Measurements from ENCODE around the gene FRMD6.

FRMD6 gene

DNA sequence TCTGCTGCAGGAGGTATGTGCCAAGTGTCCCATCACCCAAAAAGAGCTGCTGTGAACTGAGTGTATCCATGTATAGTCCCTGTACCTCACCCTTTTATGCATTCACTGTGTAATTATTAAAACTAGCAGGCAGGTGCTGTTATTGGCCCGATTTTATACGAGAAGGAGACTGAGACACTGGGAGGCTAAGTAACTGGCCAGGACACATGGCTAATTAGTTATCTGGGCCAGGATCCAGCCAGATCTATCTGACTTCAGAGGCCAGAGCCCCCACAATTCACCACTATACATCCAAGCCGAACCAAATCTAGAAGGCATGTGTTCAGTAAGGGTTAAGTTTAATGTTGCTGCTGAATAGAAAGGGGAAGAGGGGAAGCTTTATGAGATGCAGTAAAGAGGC, 73.4 kb downstream of the FRMD6 start:
- H4K20me1 ChIP-seq (ENCODE audit: control insufficient read depth, insufficient read depth, low read depth, low read length) = no peaks in the 10 kb centered on the region
- TF ChIP-seq, protein P1, sequence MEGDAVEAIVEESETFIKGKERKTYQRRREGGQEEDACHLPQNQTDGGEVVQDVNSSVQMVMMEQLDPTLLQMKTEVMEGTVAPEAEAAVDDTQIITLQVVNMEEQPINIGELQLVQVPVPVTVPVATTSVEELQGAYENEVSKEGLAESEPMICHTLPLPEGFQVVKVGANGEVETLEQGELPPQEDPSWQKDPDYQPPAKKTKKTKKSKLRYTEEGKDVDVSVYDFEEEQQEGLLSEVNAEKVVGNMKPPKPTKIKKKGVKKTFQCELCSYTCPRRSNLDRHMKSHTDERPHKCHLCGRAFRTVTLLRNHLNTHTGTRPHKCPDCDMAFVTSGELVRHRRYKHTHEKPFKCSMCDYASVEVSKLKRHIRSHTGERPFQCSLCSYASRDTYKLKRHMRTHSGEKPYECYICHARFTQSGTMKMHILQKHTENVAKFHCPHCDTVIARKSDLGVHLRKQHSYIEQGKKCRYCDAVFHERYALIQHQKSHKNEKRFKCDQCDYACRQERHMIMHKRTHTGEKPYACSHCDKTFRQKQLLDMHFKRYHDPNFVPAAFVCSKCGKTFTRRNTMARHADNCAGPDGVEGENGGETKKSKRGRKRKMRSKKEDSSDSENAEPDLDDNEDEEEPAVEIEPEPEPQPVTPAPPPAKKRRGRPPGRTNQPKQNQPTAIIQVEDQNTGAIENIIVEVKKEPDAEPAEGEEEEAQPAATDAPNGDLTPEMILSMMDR (IDR thresholded peaks at IDR 0.05; ENCODE audit: low read depth, low read length, poor library complexity, severe bottlenecking) = no peak
- no peak for TF ChIP-seq EZH2phosphoT487 (IDR thresholded peaks at IDR 0.05; ENCODE audit: borderline replicate concordance, low read length)
- H3K36me3 ChIP-seq (ENCODE audit: control insufficient read depth, low read length) = no peaks in the 10 kb centered on the region
- no peak overlapping the region for H3K27ac ChIP-seq (ENCODE audit: low read depth, low read length)
- no peaks in the 10 kb centered on the region for H3K9me2 ChIP-seq (replicated peaks; ENCODE audit: control insufficient read depth, low read length)
- H3K4me2 ChIP-seq (ENCODE audit: low read length) = no peak overlapping the region
- peaks cover 14% of the 10 kb centered on the region for H3K4me1 ChIP-seq (ENCODE audit: control insufficient read depth, low read length)
- H3K4me3 ChIP-seq (ENCODE audit: low read length) = no peak overlapping the region
- H3F3A ChIP-seq (ENCODE audit: control insufficient read depth, insufficient read depth) = no peaks in the 10 kb centered on the region
- no peaks in the 10 kb centered on the region for H3K27me3 ChIP-seq (ENCODE audit: control insufficient read depth, low read length)
- no peaks in the 10 kb centered on the region for H3K79me2 ChIP-seq (ENCODE audit: control insufficient read depth, low read length)
- H3K9me3 ChIP-seq (ENCODE audit: control insufficient read depth, insufficient read depth, low read length) = no peaks in the 10 kb centered on the region

DNA sequence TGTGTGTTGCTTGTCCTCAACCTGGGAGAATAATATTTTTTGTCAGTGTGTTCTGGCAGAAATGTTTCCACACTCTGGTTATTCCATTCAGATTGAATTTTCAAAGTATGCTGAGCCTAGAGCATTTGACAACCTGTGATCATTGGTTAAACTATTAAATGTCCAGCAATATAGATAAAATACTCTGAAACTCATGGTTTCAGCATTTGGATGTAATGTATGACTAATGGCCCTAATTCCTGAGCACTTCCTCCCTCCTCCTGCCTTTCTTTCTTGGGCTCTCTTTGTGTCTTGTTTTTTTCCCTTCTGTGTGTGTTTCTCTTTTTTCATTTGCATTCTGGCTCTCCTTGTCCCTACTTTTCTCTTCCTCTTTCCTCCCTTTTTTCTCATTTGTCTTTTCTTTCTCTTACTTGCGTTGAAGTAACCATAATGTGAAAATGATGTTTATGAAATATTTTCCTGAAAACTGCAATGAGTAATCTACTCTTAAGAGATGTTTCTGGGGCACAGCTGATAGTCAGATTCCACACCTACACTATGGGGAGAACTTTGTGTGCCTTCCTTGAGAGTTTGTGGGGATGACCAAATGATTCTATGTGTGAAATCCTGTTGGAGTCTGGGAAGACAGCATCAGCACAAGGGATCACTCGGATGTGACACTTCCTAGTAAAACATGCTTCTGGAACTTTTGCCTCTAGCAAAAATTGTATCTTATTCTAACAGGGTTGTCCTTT, 74.6 kb downstream of the FRMD6 start:
- Histone ChIP-seq H3K4me1 (ENCODE audit: control insufficient read depth, low read length) (peaks cover 14% of the 10 kb centered on the region), H3K9me2 (replicated peaks; ENCODE audit: control insufficient read depth, low read length) (no peaks in the 10 kb centered on the region), H3K27me3 (ENCODE audit: control insufficient read depth, low read length) (no peaks in the 10 kb centered on the region), H3K27ac (ENCODE audit: low read depth, low read length) (no peak overlapping the region), H4K20me1 (ENCODE audit: control insufficient read depth, insufficient read depth, low read depth, low read length) (no peaks in the 10 kb centered on the region), H3K79me2 (ENCODE audit: control insufficient read depth, low read length) (no peaks in the 10 kb centered on the region), H3K4me3 (ENCODE audit: low read length) (no peak overlapping the region), H3K4me2 (ENCODE audit: low read length) (no peak overlapping the region), H3K9me3 (ENCODE audit: control insufficient read depth, insufficient read depth, low read length) (no peaks in the 10 kb centered on the region), H3K36me3 (ENCODE audit: control insufficient read depth, low read length) (no peaks in the 10 kb centered on the region), H3F3A (ENCODE audit: control insufficient read depth, insufficient read depth) (no peaks in the 10 kb centered on the region)
- no peak for TF ChIP-seq EZH2phosphoT487 (IDR thresholded peaks at IDR 0.05; ENCODE audit: borderline replicate concordance, low read length)
- TF ChIP-seq, protein P1 (IDR thresholded peaks at IDR 0.05; ENCODE audit: low read depth, low read length, poor library complexity, severe bottlenecking) = no peak

DNA sequence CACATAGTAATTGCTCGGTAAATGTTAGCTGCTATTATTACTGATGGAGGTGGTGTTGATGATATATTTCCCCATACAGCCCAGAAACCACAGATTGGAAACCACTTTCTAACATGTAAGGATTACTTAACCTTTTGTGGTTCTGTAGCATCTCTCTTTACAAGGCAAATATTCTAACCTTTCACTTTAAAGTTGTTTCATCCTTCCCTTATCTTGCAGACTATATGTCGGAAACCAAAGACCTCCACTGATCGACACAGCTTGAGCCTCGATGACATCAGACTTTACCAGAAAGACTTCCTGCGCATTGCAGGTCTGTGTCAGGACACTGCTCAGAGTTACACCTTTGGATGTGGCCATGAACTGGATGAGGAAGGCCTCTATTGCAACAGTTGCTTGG, 75.8 kb downstream of the FRMD6 start:
- Histone ChIP-seq H4K20me1 (ENCODE audit: control insufficient read depth, insufficient read depth, low read depth, low read length) (no peaks in the 10 kb centered on the region), H3K9me2 (replicated peaks; ENCODE audit: control insufficient read depth, low read length) (no peaks in the 10 kb centered on the region), H3K9me3 (ENCODE audit: control insufficient read depth, insufficient read depth, low read length) (no peaks in the 10 kb centered on the region), H3K27ac (ENCODE audit: low read depth, low read length) (no peak overlapping the region), H3F3A (ENCODE audit: control insufficient read depth, insufficient read depth) (no peaks in the 10 kb centered on the region), H3K27me3 (ENCODE audit: control insufficient read depth, low read length) (no peaks in the 10 kb centered on the region), H3K4me3 (ENCODE audit: low read length) (no peak overlapping the region), H3K4me1 (ENCODE audit: control insufficient read depth, low read length) (peaks cover 14% of the 10 kb centered on the region), H3K36me3 (ENCODE audit: control insufficient read depth, low read length) (no peaks in the 10 kb centered on the region), H3K4me2 (ENCODE audit: low read length) (no peak overlapping the region), H3K79me2 (ENCODE audit: control insufficient read depth, low read length) (no peaks in the 10 kb centered on the region)
- TF ChIP-seq EZH2phosphoT487 (IDR thresholded peaks at IDR 0.05; ENCODE audit: borderline replicate concordance, low read length) = no peak
- TF ChIP-seq, protein P1 (IDR thresholded peaks at IDR 0.05; ENCODE audit: low read depth, low read length, poor library complexity, severe bottlenecking) = no peak

Data from DOHH2 (cell line).